Ascending aorta (tissue), 2 donors: ENCODE data around the gene SIL1. TPM values are rescaled to one million over a fixed set of nuclear protein-coding genes. Genes with fewer than 3 reads are reported as not detected.

ENCODE experiments used
- DNase-seq, 2 donors: peaks; one replicate each; pipeline ENCODE4 v3.0.0-alpha.2; 2019; ENCODE audit warnings: low spot score in 2 of 2
- H3K27ac ChIP-seq, 2 donors: fragments of 200-600 bp; sonication (generic); one replicate each; pipeline ENCODE4 v1.5.1; 2016 to 2017; ENCODE audit warnings: mild to moderate bottlenecking in 1 of 2
- H3K27me3 ChIP-seq: fragments of 200-600 bp; sonication (generic); one replicate; pipeline ENCODE4 v1.5.1; 2017
- H3K36me3 ChIP-seq, 2 donors: fragments of 200-600 bp; sonication (generic); one replicate each; pipeline ENCODE4 v1.5.1; 2016
- H3K4me1 ChIP-seq, 2 donors: fragments of 200-600 bp; sonication (generic); one replicate each; pipeline ENCODE4 v1.5.1; 2016 to 2017; ENCODE audit warnings: mild to moderate bottlenecking in 1 of 2
- H3K4me3 ChIP-seq, 2 donors: fragments of 200-600 bp; sonication (generic); one replicate each; pipeline ENCODE4 v1.5.1; 2016 to 2017; ENCODE audit warnings: mild to moderate bottlenecking in 1 of 2
- H3K9me3 ChIP-seq, 2 donors: fragments of 200-600 bp; sonication (generic); one replicate each; pipeline ENCODE4 v1.5.1; 2016
- CTCF ChIP-seq, 3 experiments: fragments of 200-600 bp in 2 of 3; fragments of 450-650 bp in 1 of 3; sonication (generic) in 2 of 3; IDR thresholded peaks; one replicate each; pipeline ENCODE4 v1.5.1; 2016 to 2019; ENCODE audit warnings: antibody characterized with exemption in 3 of 3, mild to moderate bottlenecking in 1 of 3, moderate library complexity in 1 of 3
- intact Hi-C: fragments of 100-400 bp; cut with DNase I; formaldehyde crosslinking; loops from one replicate; pipeline ENCODE4 v1.15.1; 2023
- total RNA-seq: library from RNA; depleted of rRNA; stranded (reverse); fragments of >200 nt; gene quantifications from one replicate; pipeline ENCODE4 v1.1.0, GENCODE V29; 2016

SIL1 gene
- total RNA-seq, 1 donor from 2014 or later, result 53.4 TPM

- Histone ChIP-seq H3K27me3 (no peaks in the 10 kb centered on the region), H3K4me1 (no peaks in the 10 kb centered on the region), H3K9me3 (no peaks in the 10 kb centered on the region), H3K36me3 (peaks cover 12 to 17% of the 10 kb centered on the region in 2 donors), H3K27ac (peak overlapping the region in 1 of 2 donors; percentile 29), H3K4me3 (no peak overlapping the region)
- intact Hi-C loops, result no loop called here
- DNase-seq, result no peak
- TF ChIP-seq CTCF (IDR thresholded peaks at IDR 0.05), result no peak
These were observed 297.7 kb downstream of the SIL1 start for GRCh38 chr5:138900281-138900965.

- no peak for DNase-seq
These were observed 299.4 kb downstream of the SIL1 start for GRCh38 chr5:138898742-138899141.

GRCh38 chr5:138898299-138898698, 299.9 kb downstream of the SIL1 start:
- no peak for TF ChIP-seq CTCF (IDR thresholded peaks at IDR 0.05)
- no peaks in the 10 kb centered on the region for H3K4me1 ChIP-seq
- intact Hi-C loops, result no loop called here
- no peak overlapping the region for H3K4me3 ChIP-seq
- H3K27me3 ChIP-seq, result no peaks in the 10 kb centered on the region
- H3K27ac ChIP-seq, result no peak overlapping the region
- no peak for DNase-seq
- no peaks in the 10 kb centered on the region for H3K9me3 ChIP-seq
- peaks cover 4 to 5% of the 10 kb centered on the region in 2 donors for H3K36me3 ChIP-seq

More at GRCh38 chr5:138898742-138899141, 299.4 kb downstream of the SIL1 start:
- intact Hi-C loops, result no loop called here
- H3K27ac ChIP-seq, result no peak overlapping the region
- H3K9me3 ChIP-seq, result no peaks in the 10 kb centered on the region
- H3K27me3 ChIP-seq, result no peaks in the 10 kb centered on the region
- TF ChIP-seq CTCF (IDR thresholded peaks at IDR 0.05), result no peak
- no peaks in the 10 kb centered on the region for H3K4me1 ChIP-seq
- no peak overlapping the region for H3K4me3 ChIP-seq
- peaks cover 4 to 5% of the 10 kb centered on the region in 2 donors for H3K36me3 ChIP-seq

Other genes starting within 250 kb of the SIL1 start
- gene MATR3, start 95.4 kb upstream of the SIL1 start, total RNA-seq, result 58.8 TPM
- gene PAIP2, start 143.5 kb upstream of the SIL1 start, total RNA-seq, result 27.6 TPM
- not detected for gene SLC23A1, start 184.9 kb upstream of the SIL1 start, total RNA-seq
- gene MZB1, start 191.5 kb upstream of the SIL1 start, total RNA-seq, result 8.0 TPM
- 4.3 TPM for gene PROB1, start 196.7 kb upstream of the SIL1 start, total RNA-seq
- gene SPATA24, start 205.7 kb upstream of the SIL1 start, total RNA-seq, result not detected
- gene DNAJC18, start 241.2 kb upstream of the SIL1 start, total RNA-seq, result 8.4 TPM